Loucy (cell line): ENCODE measurements around the gene RBMS3.

ENCODE experiments used
- EZH2phosphoT487 ChIP-seq: fragments of 200-600 bp; IDR thresholded peaks from 2 replicates; pipeline ENCODE4 v1.6.1; 2018; ENCODE audit warnings: antibody characterized with exemption, mild to moderate bottlenecking, moderate library complexity, borderline replicate concordance
- TF ChIP-seq, protein P1 (sequence below): fragments of 200-600 bp; sonication (generic); conservative IDR thresholded peaks from 2 replicates; pipeline ENCODE4 v1.5.1; 2014; ENCODE audit warnings: mild to moderate bottlenecking, antibody characterized with exemption, low read length

- TF ChIP-seq, protein P1, sequence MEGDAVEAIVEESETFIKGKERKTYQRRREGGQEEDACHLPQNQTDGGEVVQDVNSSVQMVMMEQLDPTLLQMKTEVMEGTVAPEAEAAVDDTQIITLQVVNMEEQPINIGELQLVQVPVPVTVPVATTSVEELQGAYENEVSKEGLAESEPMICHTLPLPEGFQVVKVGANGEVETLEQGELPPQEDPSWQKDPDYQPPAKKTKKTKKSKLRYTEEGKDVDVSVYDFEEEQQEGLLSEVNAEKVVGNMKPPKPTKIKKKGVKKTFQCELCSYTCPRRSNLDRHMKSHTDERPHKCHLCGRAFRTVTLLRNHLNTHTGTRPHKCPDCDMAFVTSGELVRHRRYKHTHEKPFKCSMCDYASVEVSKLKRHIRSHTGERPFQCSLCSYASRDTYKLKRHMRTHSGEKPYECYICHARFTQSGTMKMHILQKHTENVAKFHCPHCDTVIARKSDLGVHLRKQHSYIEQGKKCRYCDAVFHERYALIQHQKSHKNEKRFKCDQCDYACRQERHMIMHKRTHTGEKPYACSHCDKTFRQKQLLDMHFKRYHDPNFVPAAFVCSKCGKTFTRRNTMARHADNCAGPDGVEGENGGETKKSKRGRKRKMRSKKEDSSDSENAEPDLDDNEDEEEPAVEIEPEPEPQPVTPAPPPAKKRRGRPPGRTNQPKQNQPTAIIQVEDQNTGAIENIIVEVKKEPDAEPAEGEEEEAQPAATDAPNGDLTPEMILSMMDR: no peak
- no peak for TF ChIP-seq EZH2phosphoT487
Observed at GRCh38 chr3:29293421-29293820, 12.6 kb downstream of the RBMS3 start.
